NCI-H2081 (cell line): Measurements from ENCODE around the gene RHBG.

ENCODE experiments used
- DNase-seq, 2 experiments: peaks; one replicate each; lab custom pipeline; 2025; lab: John Stamatoyannopoulos, UW

RHBG gene

DNA sequence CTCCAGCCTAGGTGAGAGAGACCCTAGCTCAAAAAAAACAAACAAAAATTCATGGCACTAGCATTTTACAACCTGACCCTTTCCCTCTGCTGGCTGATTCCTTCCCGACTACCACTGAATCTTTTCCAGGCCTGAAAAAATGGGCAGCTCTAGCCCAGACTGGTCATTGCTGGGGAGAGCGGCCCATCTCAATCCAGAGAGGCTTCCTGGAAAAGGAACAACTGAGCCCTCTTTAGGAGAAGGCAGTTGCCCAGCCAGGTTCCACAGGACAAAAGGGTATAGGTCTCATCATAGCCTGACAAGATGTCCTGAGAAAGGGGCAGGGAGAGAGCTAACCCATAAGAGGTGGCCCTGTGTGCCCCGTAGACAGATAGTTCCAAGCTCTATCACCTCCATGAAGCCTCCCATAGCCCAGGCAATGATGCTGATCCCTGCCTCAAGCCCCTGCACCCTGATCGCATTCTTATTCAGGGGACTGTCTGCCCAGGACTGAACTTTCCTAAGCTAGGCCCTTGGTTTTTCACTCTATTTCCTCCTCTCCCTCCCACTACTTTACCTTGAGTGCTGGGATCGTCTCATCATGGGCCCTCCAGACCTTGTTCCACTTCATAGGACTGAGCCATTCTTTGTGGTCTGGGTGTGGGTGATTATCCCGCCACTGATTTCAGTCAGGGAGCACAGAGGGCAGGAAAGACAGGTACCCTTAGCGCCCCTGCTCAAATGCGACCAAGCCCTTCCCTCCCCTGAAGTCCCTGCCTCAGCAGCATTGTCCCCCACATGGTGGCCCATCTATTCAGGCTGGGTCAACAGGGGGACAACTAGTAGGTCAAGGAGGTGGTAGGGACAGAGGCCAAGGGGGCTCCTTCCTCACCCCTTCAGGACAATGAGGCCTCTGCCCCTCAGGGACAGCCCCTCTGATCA, 18.2 kb downstream of the RHBG start:
- no peak for DNase-seq

DNA sequence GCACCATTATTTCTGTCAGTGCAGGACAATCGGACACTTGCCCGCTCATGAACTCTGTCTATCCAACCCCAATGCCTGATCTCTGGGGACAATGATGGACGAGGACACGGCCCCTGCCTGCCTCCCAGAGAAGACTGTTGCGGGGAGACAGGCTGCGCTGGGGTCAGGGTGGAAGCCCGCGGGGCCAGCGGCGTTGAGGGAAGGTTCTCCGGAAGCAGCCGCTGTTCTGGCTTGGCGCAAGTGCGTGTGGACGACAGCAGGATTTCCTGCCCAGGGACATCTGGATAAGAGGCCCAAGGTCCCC, 18.8 kb downstream of the RHBG start:
- no peak for DNase-seq

DNA sequence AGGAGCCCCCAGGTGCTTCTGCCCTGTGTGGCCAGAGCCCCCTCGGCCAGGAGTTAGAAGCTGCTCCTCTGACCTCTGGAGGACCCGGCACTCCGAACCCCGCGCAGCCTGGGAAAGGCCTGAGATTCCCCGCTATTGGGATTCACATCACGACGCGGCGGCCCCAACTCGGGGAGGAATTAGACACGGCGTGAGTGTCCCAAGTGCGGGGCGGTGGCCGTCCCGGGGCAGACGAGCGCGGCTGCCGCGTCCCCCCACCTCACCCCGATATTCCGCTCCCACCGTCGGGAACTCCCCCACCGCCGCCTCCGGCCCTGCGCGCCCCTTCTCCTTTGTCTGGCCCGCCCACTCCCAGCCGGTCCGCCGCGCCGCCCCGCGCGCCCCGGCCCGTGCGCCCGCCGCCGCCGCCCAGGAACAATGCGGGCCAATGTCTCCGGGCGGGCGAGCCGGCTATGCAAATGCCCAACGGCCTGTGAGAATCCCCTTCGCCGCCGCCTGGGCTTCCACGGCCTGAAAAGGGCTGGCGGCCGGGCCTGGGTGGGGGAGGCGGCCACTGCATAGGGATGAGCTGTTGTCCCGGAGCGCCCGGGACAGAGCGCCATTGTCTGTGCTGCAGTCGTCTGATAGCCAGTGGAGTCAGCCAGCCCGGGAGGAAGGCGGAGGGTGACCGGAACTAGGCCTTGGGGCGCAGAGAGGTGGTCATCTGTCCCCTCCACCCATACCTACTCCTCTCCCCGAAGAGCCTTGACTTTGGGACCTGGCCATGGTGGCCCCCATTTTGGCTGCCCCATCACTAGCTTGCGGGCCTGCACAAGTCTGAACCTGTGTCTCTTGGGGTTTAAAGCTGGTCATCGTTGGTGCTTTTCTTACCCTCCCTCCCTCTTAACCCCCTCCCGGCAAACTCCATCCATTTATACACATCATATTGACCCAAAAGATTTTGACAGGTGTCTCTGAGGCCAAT, 19.4 kb downstream of the RHBG start:
- no peak for DNase-seq

- DNase-seq = no peak
Measured at GRCh38 chr1:156389311-156389710, 20.3 kb downstream of the RHBG start.

DNA sequence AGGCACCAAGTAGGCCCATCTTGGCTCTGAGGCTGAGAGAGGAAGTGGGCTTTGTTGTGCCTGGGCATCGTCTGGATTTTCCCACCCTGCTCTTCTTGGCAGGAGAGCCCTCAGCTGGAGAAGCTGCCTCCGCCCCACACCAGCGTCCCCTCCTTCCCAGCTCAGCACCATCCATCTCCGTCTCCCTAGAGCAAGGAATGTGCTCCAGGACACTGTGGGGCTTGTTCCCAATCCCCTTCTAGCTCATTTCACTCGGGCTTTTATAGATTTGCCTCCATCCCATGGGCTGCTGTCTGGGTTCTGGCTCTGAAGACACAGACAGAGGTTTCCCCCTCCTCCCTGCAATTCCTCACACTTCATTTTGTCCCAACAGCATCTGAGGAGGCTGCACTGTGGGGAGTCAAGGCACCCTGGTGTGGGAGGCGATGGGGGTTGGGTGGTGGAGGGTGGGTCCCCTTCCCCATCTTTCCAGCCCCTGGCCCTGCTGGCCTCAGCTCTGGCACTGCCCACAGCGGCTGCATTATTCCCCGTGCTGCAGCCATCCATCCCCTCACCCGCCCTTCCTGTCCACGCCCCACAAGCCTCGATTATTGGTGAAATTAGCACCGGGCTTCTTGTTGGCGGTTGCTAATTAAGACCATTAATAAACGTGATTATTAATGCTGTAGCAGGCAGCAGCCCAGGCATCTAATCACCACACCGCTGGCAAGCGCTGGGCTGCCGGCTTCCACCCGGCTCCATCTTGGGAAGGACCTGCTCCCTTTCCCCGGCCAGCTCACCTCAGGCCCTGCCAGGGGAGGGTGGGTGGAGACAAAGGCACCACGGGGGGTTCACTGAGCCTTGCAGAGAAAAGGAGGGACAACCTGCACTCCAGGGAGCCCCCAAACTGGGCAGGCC, 21.7 kb downstream of the RHBG start:
- no peak for DNase-seq

DNA sequence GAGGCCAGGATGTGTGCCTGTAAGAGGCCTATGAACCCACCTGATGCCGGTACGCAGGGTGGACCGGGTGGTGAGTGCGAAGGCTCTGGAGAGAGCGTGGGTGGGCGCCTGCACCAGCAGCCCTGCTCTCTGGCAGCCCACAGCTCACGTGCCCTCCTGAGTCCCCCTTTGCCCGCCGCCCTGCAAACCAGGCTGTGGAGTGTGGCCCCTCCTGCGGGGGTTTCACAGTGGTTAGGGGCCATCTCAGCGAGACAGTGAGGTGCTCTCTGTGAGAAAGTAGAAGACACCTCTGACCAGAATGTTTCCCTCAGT, 22.3 kb downstream of the RHBG start:
- no peak for DNase-seq

GRCh38 chr1:156391701-156392100, 22.7 kb downstream of the RHBG start:
- no peak for DNase-seq

DNA sequence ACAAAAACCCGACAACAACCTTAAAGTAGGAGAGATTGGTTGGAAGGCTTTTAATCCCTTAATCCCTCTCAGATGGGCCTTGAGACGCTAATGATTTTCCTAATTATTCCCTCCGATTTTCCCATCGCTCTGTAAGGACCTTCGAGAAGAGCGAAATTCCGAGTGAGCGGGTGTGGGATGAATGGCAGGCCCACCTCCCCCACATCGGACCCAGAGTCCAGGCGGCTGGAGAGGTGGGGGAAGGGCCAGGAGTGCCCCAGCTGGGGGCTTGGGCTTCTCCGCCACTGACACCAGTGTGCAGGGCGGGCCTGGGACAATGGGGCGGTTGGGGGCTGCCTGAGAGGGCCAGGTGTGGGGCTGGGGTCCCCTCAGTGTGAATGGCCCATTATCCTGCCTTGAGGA, 23.4 kb downstream of the RHBG start:
- DNase-seq = no peak

- no peak for DNase-seq
Measured at GRCh38 chr1:156393095-156393494, 24.1 kb downstream of the RHBG start.

GRCh38 chr1:156394082-156394481, 25.1 kb downstream of the RHBG start:
- DNase-seq = no peak

GRCh38 chr1:156394835-156395461, 25.9 kb downstream of the RHBG start:
- peak; percentile 48 to 80 for DNase-seq

DNA sequence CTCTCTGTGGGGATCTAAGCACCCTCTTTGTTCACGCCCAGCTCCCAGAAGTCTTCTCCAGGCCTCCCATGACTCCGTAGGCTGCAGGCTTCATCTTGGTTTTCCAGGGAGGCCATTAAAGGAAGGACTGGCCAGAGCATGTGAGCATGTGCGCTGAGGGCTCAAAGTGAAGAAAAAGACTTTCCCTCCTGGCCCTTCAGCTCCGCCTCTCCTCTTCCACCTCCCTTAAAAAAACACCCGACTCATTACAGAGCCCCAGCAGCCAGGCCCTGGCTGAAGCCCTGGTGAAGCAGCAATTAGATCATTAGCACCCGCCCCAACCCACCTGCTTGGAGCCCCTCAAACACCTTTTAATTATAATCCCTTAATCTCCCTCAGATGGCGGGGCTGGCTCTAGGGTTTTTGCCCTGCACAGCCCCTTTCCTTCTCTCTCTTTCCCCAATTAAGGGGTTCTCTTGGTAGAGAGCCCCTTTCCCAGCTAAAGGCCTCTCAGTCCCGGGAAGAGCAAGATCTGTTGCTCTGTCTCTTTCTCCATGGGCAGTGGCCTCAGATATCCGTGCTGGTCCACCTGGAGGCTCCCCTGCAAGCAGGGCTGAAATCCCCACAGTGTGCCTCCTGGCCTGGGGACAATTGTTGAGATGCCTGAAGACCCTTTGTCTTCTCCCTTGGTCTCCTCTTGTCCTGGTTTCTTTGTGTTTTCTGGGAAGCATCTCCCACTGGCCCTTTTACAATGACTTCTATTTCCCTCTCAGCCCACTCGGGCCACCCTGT, 30.5 kb downstream of the RHBG start:
- DNase-seq = no peak

DNA sequence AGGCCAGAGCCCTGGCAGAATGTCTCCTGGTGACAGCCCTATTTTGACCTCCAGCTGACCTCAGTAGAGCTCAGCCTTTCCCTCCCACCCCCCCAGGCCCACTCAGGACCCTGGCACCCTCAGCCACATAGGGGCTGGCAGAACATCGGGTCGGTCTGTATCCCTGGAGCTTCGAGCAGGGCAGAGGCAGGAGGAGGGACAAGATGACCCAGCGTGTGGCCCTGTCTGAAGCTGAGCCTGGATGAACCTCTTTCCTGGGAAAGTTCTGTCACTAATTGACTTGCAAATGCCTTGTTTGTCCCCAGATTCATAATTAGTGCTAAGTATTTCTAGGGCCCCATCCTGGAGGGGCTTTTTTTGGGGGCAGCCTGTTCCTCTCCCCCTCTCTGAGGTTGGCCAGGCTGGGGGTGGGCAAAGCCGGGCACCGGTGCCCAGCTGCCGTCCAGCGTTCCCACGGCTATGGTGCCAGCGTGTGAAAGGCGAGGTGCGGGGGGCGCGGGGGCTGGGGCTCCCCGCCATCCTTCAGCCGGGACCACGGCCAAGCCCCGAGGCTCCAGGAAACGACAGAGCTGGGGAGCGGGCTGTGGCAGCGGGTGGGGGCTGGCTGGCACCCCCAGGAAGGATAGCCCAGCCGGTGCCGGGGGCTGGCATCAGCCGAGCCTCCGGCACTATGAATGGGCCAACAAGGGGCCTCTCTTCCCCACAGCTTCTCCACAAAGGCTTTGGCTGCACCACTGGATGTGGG, 31.4 kb downstream of the RHBG start:
- DNase-seq = no peak

DNA sequence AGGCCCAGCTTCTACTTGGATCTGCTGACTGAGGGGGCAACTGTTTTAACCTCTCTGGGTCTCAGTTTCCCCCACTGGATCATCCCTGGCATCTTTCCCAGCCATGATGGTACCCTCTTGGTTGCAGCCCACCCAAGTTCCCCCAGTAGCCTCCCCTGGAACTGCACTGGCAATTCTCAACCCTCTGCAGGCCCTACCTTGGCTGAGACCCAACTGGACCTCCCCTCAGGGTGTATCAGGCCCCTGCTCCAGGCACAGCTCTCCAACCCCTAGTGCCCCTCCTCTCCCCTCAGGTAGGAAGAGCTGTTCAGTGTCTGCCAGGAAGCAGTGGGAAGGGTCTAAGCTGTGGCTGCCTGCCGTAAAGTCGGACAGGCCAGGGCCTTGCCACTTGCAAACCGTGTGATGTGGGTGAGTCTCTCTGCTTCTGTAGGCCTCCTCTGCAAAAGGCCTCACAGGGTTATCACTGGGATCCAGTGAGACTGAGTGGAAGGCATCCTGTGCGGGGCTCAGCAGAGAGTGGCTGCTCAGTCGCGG, 32.1 kb downstream of the RHBG start:
- DNase-seq = no peak

DNA sequence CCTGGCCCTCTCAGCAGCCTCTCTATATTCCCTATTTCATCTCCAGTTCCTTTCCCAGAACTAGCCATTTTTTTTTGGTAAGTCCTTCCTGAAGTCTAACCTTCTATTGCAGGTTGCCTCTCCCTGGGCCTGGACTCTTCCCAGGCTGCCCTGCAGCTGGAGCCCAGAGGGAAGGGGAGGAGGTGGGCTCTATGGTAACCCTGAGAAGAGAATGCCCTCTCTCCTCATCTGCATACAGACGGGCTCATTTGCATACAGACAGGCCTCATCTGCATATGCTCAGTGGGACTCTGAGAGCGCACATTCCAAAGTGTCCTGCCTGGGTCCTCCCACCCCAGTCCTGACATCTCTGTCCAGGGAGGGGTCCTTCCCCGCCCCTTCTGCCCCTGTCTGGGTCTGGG, 32.7 kb downstream of the RHBG start:
- DNase-seq = no peak

DNA sequence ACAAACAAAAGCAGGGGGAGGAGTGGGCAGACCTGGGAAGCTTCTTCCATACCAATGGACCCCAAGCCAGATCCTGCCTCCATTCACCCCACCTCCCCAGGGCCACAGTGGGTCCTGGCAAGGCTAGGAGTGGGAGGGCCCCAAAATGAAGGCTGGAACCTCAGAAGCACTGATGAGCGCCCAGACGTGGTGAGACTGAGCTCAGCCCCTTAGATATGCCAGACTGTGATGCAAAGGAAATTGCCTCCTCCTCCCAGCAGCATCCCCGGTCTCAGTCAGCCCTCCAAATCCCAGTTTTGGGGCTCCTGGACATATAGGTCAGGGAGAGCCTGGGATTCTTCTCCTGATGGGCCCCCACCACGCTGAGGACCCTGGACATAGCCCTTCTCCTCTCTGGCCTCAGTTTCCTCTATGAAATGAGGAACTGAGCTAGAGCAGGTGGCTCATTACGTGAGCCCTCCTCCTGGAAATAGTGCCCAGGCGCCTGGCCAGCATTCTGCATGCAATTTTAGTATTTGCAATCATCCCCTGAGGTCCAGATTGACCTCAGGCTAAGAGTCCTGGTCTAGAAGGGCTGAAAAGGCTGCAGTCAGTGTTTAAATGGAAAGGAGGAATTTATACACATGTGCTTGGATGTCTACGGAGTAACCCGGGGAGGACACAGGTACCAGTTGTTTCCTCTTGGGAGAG, 33.5 kb downstream of the RHBG start:
- DNase-seq = no peak

DNA sequence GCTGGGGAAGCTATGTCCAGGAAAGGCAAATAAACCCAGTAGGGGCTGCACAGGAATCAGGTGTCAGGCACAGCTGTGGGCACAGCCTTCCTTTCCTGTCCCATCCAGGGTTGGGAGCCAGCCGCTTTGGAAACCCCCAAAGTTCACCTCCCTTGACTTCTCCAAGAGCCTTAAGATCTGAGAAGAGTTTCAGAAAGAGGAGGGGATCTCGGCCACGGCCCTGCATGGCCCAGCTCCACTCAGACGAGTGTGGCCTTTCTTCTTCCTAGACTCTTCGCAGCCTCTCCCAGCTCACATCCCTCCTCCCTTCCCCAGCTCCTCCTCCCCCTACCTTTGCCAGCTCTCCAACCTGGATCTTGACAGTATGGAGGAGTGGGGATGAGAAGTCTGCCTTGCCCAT, 36.7 kb downstream of the RHBG start:
- DNase-seq = no peak

DNA sequence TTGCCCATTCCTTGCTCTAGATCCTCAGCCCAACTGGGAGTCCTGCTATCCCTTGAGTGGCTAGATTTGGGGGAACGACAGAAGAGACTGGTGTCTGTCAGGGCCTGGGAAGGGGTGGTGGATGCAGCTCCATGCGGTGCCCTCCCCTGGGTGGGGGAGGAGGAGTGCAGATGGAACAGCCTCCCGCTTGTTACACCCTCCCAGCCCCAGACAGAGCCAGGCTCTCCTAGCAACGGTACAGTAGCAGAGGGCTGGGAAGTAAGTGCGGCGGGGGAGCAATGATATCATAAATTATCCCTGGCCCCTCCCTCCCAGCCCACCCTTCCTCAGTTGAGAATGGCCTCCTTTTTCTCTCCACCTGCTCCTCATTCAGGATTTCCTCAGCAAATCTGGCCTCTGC, 37.2 kb downstream of the RHBG start:
- DNase-seq = no peak

GRCh38 chr1:156407344-156407743, 38.3 kb downstream of the RHBG start:
- peak; percentile 7 to 20 for DNase-seq
